Glutamatergic neuron (in vitro differentiated cells): ENCODE results near the gene AOAH. TPM values are rescaled to one million over a fixed set of nuclear protein-coding genes. Genes with fewer than 3 reads are reported as not detected.

ENCODE experiments used
- DNase-seq: peaks from one replicate; pipeline ENCODE4 v3.0.0; 2022
- H3K27ac Mint-ChIP-seq: one replicate; pipeline ENCODE4 v1.8.0; 2020; ENCODE audit warnings: mild to moderate bottlenecking, mixed read lengths, inconsistent platforms; ENCODE audit not compliant: unreplicated experiment
- H3K27me3 Mint-ChIP-seq: one replicate; pipeline ENCODE4 v1.8.0; 2020; ENCODE audit warnings: mild to moderate bottlenecking, moderate library complexity, mixed read lengths, inconsistent platforms; ENCODE audit not compliant: unreplicated experiment
- H3K36me3 Mint-ChIP-seq: one replicate; pipeline ENCODE4 v1.8.0; 2020; ENCODE audit warnings: mild to moderate bottlenecking, mixed read lengths, inconsistent platforms; ENCODE audit not compliant: unreplicated experiment
- H3K4me1 Mint-ChIP-seq: one replicate; pipeline ENCODE4 v1.8.0; 2020; ENCODE audit warnings: mild to moderate bottlenecking, low read depth, mixed read lengths, inconsistent platforms; ENCODE audit not compliant: unreplicated experiment
- H3K4me3 Mint-ChIP-seq: one replicate; pipeline ENCODE4 v1.8.0; 2020; ENCODE audit warnings: mild to moderate bottlenecking, mixed read lengths, inconsistent platforms; ENCODE audit not compliant: unreplicated experiment
- H3K9me3 Mint-ChIP-seq: one replicate; pipeline ENCODE4 v1.8.0; 2020; ENCODE audit warnings: mild to moderate bottlenecking, moderate library complexity, mixed read lengths, inconsistent platforms; ENCODE audit not compliant: unreplicated experiment
- CTCF ChIP-seq: fragments of 200-600 bp; sonication (generic); IDR thresholded peaks from one replicate; pipeline ENCODE4 v1.5.0; 2021; ENCODE audit not compliant: partially characterized antibody, unreplicated experiment
- long read RNA-seq: library from polyadenylated mRNA; unstranded; transcript quantifications from one replicate; pipeline ENCODE4 v2.0.0, GENCODE V29; 2020; ENCODE audit not compliant: unreplicated experiment
- total RNA-seq: library from RNA; stranded (reverse); fragmentation: NEBNext Ultra II Directional; extraction: Animal tissue kit (Norgen Biotek cat#: 25700); gene quantifications from one replicate; pipeline ENCODE4 v1.2.1, GENCODE V29; 2021; ENCODE audit not compliant: unreplicated experiment

The AOAH gene
- total RNA-seq, result not detected
- long read RNA-seq, result 0 reads

DNA sequence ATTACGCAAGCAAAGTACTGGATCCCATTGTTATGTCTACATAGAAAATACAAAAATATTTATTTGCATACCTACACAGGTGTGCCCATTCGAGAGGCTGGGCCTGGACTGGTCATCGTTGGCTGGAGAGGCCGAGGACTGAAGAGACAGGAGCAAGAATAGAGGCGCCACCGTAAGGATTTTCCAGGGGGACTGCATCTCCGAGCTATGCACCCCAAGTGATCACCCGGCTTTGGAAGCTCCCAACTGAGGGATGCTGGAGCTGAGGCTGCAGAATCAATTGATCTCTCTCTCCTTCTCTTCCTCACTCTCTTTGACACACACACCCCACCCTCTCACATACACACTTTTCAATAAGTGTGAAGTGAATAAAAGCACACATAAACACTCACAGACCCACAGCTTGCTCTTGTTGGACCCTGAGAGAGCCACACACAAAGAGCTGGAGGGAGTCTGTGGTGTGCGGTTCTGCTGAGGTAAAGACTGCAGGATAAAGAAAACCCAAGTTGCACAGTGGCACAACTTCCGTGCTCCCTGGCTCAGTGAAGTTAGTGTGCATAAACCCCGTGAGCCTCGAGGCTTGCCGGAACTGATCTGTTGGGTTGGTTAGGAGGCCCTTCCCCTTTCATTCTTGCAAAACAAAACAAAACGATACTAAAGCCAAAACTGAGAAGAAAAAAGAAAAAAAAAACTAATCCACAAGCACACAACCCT, at the start of gene AOAH:
AOAH (minus strand) TSS at position 544 of the 714 bp plus-strand sequence; CDS start at position 198, 346 bp downstream.
- H3K4me1 Mint-ChIP-seq, result peaks cover 3% of the 10 kb centered on the region

GRCh38 chr7:36766451-36766850, 42.2 kb upstream of the AOAH start:
- DNase-seq, result no peak
- no peaks in the 10 kb centered on the region for H3K36me3 Mint-ChIP-seq
- H3K4me3 Mint-ChIP-seq, result no peak overlapping the region
- no peaks in the 10 kb centered on the region for H3K27me3 Mint-ChIP-seq
- H3K27ac Mint-ChIP-seq, result no peak overlapping the region
- H3K4me1 Mint-ChIP-seq, result peaks cover 7% of the 10 kb centered on the region
- peaks cover 2% of the 10 kb centered on the region for H3K9me3 Mint-ChIP-seq
- no peak for TF ChIP-seq CTCF

More for the DNA sequence above, at the start of gene AOAH:
- Mint-ChIP-seq H3K36me3 (peaks cover 6% of the 10 kb centered on the region), H3K27ac (no peak within 1 kb of the TSS), H3K27me3 (peaks cover 10% of the 10 kb centered on the region), H3K4me3 (no peak within 1 kb of the TSS), H3K9me3 (peaks cover 5% of the 10 kb centered on the region)
- no peak for TF ChIP-seq CTCF
- no peak for DNase-seq

- Mint-ChIP-seq H3K27ac (no peak overlapping the region), H3K27me3 (no peaks in the 10 kb centered on the region), H3K4me3 (no peak overlapping the region), H3K4me1 (peaks cover 7% of the 10 kb centered on the region), H3K36me3 (no peaks in the 10 kb centered on the region), H3K9me3 (peaks cover 3% of the 10 kb centered on the region)
- no peak for TF ChIP-seq CTCF
- no peak for DNase-seq
These were observed 41.3 kb upstream of the AOAH start for GRCh38 chr7:36765605-36766004.

GRCh38 chr7:36764929-36765328, 40.6 kb upstream of the AOAH start:
- Mint-ChIP-seq H3K4me3 (no peak overlapping the region), H3K27ac (no peak overlapping the region), H3K36me3 (no peaks in the 10 kb centered on the region), H3K9me3 (peaks cover 3% of the 10 kb centered on the region), H3K27me3 (no peaks in the 10 kb centered on the region), H3K4me1 (peaks cover 7% of the 10 kb centered on the region)
- DNase-seq, result no peak
- no peak for TF ChIP-seq CTCF

- H3K9me3 Mint-ChIP-seq, result peaks cover 1% of the 10 kb centered on the region
- no peak for TF ChIP-seq CTCF
- no peak for DNase-seq
- H3K4me3 Mint-ChIP-seq, result no peak overlapping the region
- no peaks in the 10 kb centered on the region for H3K36me3 Mint-ChIP-seq
- no peak overlapping the region for H3K27ac Mint-ChIP-seq
- H3K4me1 Mint-ChIP-seq, result peaks cover 7% of the 10 kb centered on the region
- H3K27me3 Mint-ChIP-seq, result no peaks in the 10 kb centered on the region
These were observed 39.0 kb upstream of the AOAH start for GRCh38 chr7:36763132-36763816.
